SK-N-DZ (cell line): Measurements from ENCODE around the gene VPS25.
"Not testable (repeated sequence)": the region's sequence is repeated elsewhere in the genome, so short reads cannot be mapped to it uniquely, and the experiment has no call there.

Experiments
- DNase-seq: peaks from one replicate; pipeline ENCODE4 v3.0.0-alpha.2; 2015; ENCODE audit warnings: low spot score

VPS25 gene

GRCh38 chr17:42768006-42768405, 5.2 kb upstream of the VPS25 start:
- not testable (repeated sequence) for DNase-seq

- DNase-seq = not testable (repeated sequence)
Measured at GRCh38 chr17:42769964-42770363, 3.3 kb upstream of the VPS25 start.

GRCh38 chr17:42772945-42773289, 332 bp upstream of the VPS25 start:
- no peak for DNase-seq

- no peak for DNase-seq
Measured at GRCh38 chr17:42774066-42774745, 957 bp downstream of the VPS25 start.

GRCh38 chr17:42775534-42776098, 2.4 kb downstream of the VPS25 start:
- DNase-seq = no peak

GRCh38 chr17:42778570-42778969, 5.3 kb downstream of the VPS25 start:
- no peak for DNase-seq

GRCh38 chr17:42779304-42779935, 6.2 kb downstream of the VPS25 start:
- no peak for DNase-seq

- DNase-seq = no peak
Measured at GRCh38 chr17:42779936-42780850, 6.9 kb downstream of the VPS25 start, which contains the start of gene WNK4. TSS of gene WNK4 (plus strand) at chr17:42780610. CDS start at chr17:42780699, 89 bp downstream.

- DNase-seq = no peak
Measured at GRCh38 chr17:42780851-42781638, 7.8 kb downstream of the VPS25 start.

GRCh38 chr17:42781639-42782165, 8.5 kb downstream of the VPS25 start:
- no peak for DNase-seq

- no peak for DNase-seq
Measured at GRCh38 chr17:42782166-42783061, 9.2 kb downstream of the VPS25 start.

- DNase-seq = no peak
Measured at GRCh38 chr17:42783062-42783790, 10.0 kb downstream of the VPS25 start.

- no peak for DNase-seq
Measured at GRCh38 chr17:42783791-42784138, 10.5 kb downstream of the VPS25 start.

- DNase-seq = no peak
Measured at GRCh38 chr17:42784409-42784808, 11.2 kb downstream of the VPS25 start.

GRCh38 chr17:42784811-42785592, 11.8 kb downstream of the VPS25 start:
- no peak for DNase-seq

- no peak for DNase-seq
Measured at GRCh38 chr17:42787266-42787665, 14.0 kb downstream of the VPS25 start.

GRCh38 chr17:42791948-42792347, 18.7 kb downstream of the VPS25 start:
- DNase-seq = no peak

- no peak for DNase-seq
Measured at GRCh38 chr17:42792545-42792944, 19.3 kb downstream of the VPS25 start.
